GM18907 (cell line): ENCODE measurements around the gene TMOD1.

Source experiments
- ATAC-seq: cut with Tn5 transposase; IDR thresholded peaks from one replicate; pipeline ENCODE4 v1.9.1; 2021; ENCODE audit warnings: mild to moderate bottlenecking, moderate library complexity; ENCODE audit not compliant: unreplicated experiment

The TMOD1 gene

GRCh38 chr9:97629156-97629555, 127.7 kb downstream of the TMOD1 start:
- ATAC-seq: no peak

GRCh38 chr9:97630591-97630990, 129.1 kb downstream of the TMOD1 start:
- ATAC-seq: no peak

GRCh38 chr9:97632248-97632984, 130.9 kb downstream of the TMOD1 start:
- ATAC-seq: peak; percentile 20

- ATAC-seq: peak; percentile 87
These were observed 131.8 kb downstream of the TMOD1 start, which contains the start of the genes NCBP1 and TSTD2 for GRCh38 chr9:97632985-97633858. TSS of gene NCBP1 (plus strand) at chr9:97633821. CDS start at chr9:97633882, 61 bp downstream. TSS of gene TSTD2 (minus strand) at chr9:97633368. CDS start at chr9:97627562, 5,806 bp downstream.

GRCh38 chr9:97633859-97634490, 132.5 kb downstream of the TMOD1 start:
- ATAC-seq: peak; percentile 2

GRCh38 chr9:97635026-97635425, 133.6 kb downstream of the TMOD1 start:
- ATAC-seq: no peak

- no peak for ATAC-seq
These were observed 135.4 kb downstream of the TMOD1 start for GRCh38 chr9:97636903-97637302.

- no peak for ATAC-seq
These were observed 137.2 kb downstream of the TMOD1 start for GRCh38 chr9:97638666-97639065.

- no peak for ATAC-seq
These were observed 138.9 kb downstream of the TMOD1 start for GRCh38 chr9:97640325-97640724.

- no peak for ATAC-seq
These were observed 144.3 kb downstream of the TMOD1 start for GRCh38 chr9:97645720-97646119.

- no peak for ATAC-seq
These were observed 146.5 kb downstream of the TMOD1 start for GRCh38 chr9:97647996-97648395.
